DMS 273 (cell line): Measurements from ENCODE around the gene INF2.
A peak's percentile ranks its signal among the peaks of the same experiment; 100 is the strongest.
"Not testable (repeated sequence)": the region's sequence is repeated elsewhere in the genome, so short reads cannot be mapped to it uniquely, and the experiment has no call there.

ENCODE experiments used
- DNase-seq: peaks from one replicate; lab custom pipeline; 2025; ENCODE audit not compliant: unreplicated experiment; lab: John Stamatoyannopoulos, UW

INF2 gene

DNA sequence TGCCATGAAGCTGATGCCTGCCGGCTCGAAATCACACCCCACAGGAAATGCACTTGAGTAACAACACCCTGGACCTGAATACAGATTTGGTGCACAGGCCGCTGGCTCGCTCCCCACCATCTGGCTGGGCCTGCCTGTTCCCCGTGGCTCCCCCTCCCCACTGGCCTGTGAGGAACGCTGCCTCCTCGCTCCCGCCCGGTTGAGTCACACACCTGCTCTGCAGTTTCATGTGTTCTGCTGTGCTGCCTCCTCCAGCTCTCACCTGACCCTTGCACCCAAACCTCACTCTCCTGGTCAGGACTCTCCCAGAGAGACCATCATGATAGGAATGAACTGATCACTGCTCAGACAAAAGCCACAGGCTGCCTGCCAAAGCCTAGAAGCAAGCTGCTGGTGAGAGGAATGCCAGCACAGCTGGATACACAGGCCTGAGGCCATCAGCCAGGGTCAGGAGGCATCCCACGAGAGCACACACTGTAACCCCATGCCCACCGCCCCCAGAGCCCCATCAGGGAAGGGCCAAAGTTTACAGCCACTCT, 59.8 kb downstream of the INF2 start:
- DNase-seq: peak; percentile 92

DNA sequence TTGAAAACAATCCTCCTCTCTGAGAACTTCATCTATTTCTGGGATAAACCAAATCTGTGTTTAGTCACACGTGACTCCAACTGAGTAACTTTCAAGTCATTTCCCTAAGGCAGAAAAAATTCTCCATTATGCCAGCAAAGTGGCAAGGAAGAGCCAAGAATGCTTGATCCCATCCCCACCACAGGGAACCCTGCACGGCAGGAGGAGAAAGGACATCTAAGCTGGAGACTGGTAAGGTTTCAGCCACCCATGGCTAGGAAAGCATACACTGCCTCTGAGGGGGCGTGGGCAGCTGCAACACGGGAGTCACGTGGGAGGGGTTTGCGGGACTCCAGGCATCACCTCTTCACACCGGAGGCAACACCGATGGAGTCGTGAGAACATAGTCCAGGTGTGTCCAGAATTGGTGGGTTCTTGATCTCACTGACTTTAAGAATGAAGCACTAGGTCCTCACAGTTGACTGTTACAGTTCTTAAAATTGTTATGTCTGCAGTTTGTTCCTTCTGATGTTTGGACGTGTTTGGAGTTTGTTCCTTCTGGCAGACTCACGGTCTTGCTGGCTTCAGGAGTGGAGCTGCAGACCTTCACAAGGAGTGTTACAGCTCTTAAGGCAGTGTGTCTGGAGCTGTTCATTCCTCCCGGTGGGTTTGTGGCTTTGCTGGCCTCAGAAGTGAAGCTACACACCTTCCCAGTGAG, 60.8 kb downstream of the INF2 start:
- DNase-seq: no peak

DNA sequence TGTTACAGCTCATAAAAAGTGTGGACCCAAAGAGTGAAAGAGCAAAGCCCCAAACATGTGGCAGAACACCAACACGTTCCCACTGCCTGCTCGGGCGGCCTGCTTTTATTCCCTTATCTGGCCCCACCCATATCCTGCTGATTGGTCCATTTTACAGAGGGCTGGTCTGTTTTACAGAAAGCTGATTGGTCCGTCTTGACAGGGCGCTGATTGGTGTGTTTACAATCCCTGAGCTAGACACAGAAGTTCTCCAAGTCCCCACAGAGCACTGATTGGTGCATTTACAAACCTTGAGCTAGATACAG, 61.3 kb downstream of the INF2 start:
- DNase-seq: not testable (repeated sequence)

GRCh38 chr14:104751539-104752422, 62.4 kb downstream of the INF2 start:
- DNase-seq: no peak

DNA sequence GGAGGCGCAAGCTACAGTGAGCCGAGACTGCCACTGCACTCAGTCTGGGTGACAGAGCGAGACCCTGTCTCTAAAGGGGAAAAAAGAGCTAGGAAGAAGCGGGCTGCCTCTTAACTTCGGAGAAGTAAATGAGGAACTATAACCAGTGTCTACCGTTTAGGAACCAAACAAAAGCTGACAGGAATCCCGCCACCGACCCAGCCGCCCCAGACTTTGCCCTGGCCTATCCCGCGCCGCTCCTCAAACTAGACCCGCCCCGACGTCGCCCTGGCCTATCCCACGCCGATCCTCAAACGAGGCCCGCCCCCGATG, 63.0 kb downstream of the INF2 start:
- DNase-seq: no peak

DNA sequence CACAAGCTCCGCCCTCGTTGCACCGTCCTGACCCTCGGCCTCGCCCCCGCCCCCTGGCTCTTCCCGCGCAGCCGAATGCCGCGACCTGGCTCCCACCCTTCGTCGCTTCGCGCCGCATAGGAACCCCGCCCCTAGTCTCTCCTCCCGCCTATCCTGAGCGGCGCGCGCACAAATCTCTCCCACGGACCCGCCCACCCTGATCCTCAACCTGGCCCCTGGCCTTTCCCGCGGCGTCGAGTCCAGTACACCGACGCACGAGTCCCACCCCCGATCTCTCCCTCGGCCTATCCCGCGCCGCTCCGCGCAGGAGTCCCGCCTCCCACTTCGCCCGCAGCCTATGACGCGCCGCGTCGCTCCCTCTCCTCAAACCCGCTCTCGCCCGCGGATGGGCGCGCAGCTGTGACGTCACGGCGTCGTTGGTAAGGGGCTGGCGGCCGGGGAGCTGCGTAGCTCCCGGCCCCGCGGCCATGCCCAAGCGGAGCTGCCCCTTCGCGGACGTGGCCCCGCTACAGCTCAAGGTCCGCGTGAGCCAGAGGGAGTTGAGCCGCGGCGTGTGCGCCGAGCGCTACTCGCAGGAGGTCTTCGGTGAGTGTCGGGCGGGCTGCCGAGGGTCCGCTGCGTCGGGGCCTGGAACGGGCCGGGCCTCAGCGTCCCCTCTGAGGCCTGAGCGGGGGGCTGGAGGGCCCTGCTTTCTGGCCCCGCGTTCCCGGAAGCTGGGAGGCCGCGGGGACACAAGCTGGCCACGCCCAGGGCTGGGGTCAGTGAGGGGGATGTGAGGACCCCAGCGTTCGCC, 63.5 kb downstream of the INF2 start, which contains the start of gene SIVA1:
SIVA1 (plus strand) TSS at position 413 of the 793 bp plus-strand sequence; CDS start at position 468, 55 bp downstream.
- DNase-seq: peak; percentile 100

DNA sequence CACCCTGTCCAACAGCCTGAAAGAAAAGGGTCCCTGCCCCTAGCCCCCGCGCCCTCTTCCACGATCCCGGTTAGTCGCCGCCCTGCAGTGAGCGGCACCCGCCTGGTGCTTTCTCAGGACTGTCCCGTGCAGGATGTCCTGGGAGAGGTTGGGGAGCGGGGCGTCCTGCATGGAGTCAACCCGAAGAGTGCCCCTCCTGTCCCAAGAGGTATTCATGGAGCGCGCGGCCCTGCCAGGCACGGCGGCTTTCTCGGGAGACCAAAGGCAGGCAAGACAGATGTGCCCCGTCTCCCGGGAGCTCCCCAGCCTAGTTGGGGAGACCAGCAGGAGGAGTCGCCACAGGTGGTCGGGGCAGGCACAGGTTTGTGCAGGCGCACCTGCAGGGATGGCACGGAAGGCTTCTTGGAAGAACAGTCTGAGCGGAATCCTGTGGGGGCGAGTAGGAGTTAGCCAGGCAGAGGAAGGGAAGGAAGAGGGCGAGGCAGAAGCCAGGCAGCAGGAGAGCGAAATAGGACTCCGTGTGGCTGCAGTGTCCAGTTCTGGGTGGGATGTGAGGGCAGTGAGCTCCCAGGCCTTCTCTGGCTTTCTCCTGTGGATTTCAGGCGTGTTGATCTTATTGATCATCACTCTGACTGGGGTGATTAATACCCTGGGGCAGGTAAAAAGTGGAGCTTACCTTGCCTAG, 64.3 kb downstream of the INF2 start:
- DNase-seq: peak; percentile 51

GRCh38 chr14:104754213-104754851, 64.9 kb downstream of the INF2 start:
- DNase-seq: no peak

DNA sequence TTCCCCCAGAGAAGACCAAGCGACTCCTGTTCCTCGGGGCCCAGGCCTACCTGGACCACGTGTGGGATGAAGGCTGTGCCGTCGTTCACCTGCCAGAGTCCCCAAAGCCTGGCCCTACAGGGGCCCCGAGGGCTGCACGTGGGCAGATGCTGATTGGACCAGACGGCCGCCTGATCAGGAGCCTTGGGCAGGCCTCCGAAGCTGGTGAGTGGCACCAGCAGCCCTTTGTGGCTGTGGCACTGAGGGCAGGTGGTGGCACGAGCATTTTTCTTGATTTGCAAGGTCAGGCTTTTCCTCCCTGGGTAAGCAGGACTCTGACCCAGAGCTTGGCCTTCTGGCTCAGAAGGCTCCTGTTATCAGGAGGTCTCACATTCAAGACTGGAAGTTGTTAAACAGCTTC, 66.2 kb downstream of the INF2 start:
- no peak for DNase-seq

DNA sequence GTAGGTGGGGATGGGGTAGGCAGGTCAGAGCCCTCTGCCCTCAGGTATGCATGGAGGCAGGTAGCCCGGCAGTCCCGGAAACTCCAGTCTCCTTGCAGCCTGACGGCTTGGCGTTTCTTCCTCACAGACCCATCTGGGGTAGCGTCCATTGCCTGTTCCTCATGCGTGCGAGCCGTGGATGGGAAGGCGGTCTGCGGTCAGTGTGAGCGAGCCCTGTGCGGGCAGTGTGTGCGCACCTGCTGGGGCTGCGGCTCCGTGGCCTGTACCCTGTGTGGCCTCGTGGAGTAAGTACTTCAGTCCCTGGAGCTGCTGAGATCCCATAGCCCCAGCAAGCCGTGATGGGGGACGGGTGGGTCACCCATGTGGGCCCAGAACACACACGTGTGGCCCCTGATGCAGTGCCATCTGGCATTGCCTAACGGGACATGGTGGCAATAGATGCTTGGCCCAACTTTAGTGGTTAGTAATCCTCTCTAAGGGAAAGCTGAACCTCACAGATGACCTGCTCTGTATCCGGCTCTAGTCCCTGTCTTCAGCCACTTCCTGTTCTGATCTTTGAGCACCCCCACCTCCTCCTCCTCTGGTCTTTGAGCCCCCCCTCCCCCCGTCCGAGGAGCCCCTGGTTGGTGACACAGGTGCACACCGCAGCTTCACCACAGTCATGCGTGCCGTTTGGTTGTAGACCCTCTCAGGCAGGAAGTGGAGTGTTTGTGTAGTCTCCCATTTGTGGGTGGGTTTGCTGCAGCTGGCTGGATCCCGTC, 67.2 kb downstream of the INF2 start:
- no peak for DNase-seq

DNA sequence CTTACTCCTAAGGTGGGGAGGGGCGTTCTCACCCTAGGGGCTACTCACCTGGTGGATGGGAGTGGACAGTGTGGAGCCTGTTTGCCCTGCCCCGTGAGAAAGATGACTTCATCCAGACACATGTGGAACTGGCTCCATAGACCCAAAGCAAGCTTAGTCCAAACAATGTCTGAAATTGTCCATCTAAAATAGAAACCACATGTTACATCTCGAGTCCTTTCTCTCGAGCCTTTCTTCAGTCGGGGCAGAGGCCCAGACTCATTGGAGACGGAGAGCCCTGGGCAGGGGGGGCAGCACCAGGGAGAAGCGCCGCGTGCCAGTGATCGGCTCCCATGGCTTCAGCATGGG, 67.8 kb downstream of the INF2 start:
- DNase-seq: no peak

DNA sequence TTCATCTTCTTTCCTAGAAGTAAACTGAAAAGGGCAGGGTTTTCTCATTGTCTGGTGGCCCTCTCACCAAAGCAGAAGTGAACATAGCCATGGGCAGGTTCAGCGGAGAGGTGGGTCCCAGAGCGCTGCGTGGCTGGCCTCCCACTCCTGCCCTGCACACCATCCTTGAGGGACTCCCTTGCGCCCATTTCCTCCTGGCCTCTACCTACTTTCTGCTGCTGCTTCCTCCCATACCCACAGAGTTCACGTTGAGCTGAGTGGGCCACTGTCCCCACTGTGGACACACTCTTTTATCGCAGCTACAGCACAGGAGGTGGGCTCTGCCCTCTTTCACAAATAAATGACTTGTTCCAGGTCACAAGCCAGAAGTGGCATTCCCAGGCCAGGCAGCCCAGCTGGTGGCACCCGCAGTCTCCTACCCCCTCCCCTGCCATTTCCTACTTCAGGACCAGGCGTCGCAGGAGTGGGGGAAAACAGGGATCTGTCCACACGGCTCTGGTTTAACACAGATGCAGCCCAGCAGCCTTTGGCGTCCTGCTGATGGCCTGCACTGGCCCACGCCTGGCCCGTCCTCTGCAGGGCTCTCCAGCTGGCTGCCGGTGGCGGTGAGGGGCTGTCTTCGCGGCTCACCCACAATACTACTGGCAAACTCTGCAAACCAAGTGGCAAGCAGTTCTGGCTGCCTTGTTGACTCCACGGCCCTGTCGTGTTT, 68.4 kb downstream of the INF2 start:
- no peak for DNase-seq

GRCh38 chr14:104758981-104759969, 69.9 kb downstream of the INF2 start:
- no peak for DNase-seq

GRCh38 chr14:104765517-104765916, 76.1 kb downstream of the INF2 start:
- DNase-seq: no peak

DNA sequence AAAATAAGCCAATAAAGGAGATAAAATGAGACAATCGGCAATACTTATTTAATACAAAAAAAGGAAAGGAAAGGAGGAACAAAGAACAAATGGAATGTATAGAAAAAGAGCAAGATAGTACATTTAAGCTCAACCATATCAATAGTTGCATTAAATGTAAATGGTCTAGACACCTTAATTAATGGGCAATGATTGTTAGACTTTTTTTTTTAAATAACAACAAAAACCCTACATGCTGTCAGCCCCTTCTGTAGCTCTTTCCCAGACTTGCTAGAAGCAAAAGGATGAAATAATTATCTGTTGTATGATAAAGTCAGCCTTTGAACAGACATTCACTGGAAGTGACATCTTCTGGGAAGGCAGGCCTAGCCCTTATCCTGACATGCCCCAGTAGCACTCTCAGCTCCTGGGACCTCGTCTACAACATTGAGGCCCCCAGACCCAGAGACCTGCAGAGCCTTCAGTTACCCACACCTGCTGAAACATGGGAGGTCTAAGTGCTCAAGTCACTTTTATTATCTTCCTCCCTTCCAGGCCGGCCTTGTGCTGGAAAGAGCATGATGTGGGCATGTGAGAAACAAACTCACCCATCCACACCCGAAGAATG, 76.9 kb downstream of the INF2 start:
- no peak for DNase-seq

DNA sequence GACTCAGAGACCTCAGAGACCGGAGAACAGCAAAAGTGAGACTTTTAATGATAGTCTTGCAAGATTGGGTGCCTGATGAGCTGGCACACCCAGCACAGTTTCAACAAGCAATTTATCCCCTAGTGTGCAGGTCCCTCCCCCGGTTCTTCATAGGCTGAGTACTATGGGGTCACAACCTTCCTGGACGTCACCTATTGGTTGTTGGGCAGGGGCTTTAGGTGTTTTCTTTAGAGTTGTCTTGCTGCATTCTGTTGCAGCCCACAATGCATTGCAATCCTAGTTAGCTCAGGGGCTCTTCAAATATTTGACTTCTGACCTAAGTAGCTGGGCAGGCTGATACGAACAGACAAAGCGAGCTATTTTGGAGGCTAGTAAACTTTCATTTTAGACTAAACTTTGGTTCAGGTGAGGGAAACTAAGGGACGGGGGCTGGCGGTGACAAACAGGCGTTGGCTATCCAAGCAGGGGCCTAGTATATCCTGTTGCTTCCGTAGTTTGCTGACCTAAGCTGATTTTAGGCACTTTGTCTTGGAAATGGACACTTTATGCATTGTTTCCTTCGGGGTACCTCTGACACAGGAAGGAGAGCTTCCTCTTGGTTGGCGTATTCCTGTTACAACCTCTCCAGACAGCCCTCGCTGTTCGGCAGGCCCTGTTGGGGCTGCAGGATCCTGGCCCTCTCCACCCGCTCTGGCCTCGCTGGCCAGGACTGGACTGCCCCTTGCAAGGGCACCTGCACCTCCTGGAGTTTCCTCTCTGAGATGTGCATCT, 77.6 kb downstream of the INF2 start:
- DNase-seq: no peak

GRCh38 chr14:104767634-104767918, 78.2 kb downstream of the INF2 start:
- DNase-seq: no peak
